Medulla oblongata (tissue), 1 donor: Measurements from ENCODE around the gene ADAMTS6.
"Not testable (repeated sequence)": the region's sequence is repeated elsewhere in the genome, so short reads cannot be mapped to it uniquely, and the experiment has no call there.

Source experiments
- DNase-seq: peaks from one replicate; pipeline ENCODE4 v3.0.0-alpha.2; 2015; ENCODE audit errors: extremely low spot score

Gene ADAMTS6

DNA sequence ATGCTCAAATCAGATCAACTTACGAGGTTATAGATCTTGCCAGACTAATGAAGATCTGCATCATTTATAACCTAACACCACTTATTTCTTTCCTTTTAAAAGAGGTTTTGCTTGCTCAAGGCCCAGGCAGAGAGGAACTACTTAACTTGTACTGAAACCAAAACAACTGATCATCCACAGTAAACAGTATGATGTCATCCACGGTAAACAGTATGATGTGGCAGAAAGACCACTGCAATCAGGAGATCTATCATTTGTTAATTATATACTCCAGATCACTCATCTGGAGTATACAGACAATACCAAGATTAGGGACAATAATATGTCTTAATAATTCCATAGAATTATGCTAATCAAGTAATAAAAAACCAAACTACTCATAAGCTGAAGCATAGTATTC is 116.8 kb downstream of the ADAMTS6 start:
- no peak for DNase-seq

DNA sequence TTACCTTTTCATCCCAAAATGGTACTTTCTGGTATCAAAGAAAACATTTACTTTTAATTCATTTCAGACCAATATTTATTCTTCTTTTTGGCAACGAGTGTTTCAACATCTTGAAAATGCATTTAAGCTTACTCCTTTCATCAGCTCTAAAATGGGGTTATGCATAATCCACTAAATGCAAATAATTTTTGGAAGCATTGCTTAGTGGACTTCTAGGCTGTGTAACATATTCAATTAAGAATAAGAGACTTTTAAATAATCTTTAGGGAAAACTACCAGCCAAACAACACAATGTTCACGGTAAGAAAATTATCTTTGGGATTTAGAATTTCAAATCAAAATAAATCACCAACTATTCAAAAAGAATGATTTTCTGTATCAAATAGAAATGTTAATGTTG is 118.2 kb downstream of the ADAMTS6 start:
- no peak for DNase-seq

DNA sequence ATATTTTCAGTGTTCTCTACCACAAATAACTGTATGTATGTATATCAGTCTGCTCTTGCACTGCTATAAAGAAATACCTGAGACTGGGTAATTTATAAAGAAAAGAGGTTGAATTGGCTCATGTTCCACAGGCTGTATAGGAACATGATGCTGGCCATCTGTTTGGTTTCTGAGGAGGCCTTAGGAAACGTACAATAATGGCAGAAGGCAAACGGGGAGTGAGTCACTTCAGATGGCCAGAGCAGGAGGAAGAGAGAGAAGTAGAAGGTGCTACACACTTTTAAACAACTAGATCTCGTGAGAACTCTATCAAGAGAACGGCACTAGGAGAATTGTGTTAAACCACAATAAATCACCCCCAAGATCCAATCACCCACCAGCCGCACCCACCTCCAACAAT is 121.7 kb downstream of the ADAMTS6 start:
- no peak for DNase-seq

DNA sequence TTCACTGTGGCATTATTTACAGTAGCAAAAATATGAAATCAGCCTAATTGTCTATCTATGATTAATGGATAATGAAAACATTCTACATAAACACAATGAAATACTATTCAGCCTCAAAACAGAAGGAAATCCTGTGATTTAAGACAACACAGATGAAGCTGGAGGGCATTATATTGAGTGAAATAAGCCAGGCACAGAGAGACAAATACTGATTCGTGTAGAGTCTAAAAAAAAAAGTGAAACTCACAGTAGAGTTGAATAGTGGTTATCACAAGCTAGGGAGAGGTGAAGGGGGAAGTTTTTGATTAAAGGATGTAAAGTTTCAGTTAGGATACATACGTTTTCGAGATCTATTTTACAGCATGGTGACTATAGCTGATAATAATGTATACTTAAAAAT is 122.2 kb downstream of the ADAMTS6 start:
- no peak for DNase-seq

DNA sequence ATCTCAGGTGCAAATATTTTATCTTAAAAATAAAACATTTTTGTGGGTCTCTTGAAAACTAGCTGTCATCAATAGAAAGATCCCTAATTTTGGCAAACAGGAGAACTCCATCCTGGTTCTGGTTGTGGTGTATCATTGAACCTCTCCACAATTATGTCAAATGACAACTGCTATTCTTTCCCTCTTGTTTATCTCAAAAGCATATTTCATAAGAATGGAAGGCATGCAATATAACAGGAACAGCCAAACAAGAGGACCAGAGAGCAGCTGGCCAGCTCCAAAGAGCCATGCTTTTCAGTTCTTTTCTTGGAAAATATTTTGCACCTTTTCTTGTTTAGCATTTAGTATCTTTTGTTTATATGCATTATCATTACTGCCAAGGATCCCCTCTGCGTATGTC is 125.4 kb downstream of the ADAMTS6 start:
- no peak for DNase-seq

DNA sequence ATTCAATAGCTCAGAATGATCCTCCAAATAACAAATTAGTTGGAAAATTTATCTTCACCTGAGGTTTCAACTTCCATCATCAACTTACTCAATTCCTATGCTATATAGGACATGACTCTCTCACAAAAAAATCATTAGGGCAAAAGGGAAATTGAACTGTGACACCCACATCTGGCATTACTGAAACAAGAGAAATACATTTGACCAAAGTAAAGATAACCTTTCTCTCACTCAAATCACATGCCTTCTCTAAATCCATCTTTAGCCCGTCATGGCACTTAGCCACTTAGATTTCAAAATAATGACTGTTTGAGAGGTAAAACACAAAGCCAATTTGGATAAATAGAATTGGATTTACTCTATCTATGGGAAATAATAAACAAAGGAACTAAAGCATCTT is 126.4 kb downstream of the ADAMTS6 start:
- DNase-seq, result no peak

DNA sequence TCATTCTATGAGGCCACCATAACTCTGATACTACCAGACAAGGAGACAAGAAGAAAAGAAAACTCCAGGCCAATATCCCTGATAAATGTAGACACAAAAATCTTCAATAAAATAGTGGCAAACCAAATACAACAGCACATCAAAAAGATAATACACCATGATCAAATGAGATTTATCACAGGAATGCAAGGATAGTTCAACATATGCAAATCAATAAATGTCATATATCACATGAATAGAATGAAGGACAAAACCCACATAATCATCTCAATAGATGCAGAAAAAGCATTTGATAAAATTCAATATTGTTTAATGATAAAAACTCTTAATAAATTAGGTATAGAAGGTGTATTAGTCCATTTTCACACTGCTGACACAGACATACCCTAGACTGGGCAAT is 139.9 kb downstream of the ADAMTS6 start:
- DNase-seq, result no peak

DNA sequence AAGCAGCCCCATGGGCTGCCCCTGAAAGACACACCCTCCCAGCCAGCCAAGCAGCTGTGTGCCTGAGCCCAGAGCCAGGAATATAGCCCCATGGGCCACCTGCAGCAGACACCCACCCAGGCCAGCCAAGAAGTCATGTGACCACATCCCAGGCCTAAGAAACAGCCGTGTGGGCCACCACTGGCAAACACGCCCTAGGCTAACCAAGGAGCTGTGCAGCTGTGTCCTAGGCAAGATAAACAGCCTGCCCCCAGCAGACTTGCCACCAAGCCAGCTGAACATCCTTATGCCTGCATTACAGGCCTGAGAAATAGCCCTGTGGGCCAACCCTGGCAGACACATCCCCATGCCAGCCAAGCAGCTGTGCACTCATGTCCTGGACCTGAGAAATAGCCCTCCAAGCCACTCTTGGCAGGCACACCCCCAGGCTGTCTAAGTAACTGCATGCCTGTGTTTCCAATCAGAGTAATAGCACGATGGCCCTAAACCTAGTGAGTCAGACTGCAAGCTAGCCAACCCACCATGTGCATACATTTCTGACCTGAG is 143.0 kb downstream of the ADAMTS6 start:
- DNase-seq, result no peak

DNA sequence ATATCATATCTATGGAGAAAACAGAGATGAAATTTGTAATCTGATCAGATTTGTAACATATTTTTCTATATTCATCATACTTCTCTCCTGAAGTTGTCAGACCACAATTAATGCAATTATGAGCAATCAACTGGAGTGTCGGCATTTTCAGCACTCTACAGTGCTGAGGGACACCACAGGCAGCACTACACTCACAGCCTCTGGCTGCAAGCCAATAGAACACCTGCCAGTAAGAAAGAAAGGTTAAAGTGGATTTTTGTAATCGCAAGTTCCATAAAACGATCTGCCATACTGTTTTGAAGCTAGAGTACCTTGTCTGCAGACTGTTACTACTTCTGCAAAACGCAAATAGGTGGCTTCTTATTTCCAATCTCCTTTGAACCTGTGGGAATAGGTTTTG is 147.6 kb downstream of the ADAMTS6 start:
- DNase-seq, result no peak

DNA sequence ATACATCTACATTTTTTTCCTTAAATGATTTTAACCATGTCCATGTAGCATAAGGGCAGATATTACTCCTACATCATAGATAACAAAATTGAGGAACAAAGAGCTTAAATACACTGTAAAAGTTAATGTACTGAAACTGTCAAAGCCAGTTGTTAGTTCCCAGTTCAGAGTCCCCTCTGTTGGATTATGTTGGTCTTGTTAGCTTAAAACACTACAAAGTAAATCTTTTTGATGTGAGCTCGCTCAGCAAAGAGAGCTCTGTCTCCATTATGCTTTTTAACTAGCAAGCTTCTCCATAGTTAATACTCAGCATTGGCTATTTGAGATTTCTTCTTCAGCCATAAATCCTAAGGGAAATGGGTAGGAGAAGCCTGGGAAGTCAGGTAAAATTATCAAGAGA is 149.1 kb downstream of the ADAMTS6 start:
- DNase-seq, result no peak

DNA sequence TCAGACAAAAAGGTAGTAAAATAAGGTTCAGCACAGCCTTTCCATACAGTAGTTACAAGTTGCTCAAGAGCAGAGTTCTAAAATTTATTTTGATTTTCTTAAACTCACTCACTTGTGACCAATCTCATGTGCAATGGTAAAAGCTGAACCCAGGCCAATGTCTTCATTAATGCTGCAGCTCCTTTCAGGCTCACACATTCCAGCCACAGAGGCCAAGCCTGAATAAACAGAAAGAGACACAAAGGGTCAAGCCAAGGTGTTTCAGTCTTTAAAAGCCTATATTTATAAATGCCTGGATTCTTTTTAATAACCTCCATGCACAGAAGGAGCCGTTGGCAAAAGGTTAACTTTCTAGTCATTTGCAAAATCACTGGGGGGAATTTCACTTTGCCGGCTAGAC is 152.5 kb downstream of the ADAMTS6 start:
- no peak for DNase-seq

DNA sequence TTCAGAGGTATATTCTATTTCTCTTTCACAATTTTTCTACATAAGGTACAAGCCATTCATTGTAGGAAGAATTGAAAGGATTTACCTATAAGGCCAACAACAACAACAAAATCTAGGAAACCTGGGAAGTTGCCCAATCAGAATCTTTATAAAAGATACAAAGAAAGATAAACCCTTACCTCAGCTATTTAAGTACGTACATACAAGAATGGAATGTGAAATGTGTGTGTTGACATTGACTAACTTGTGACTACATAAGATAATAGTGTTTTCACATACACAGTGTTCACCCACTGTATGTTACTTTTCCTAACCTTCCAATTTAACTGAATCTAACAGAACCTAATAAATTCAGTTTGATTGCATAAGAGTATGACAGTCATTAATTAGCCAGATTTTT is 154.1 kb downstream of the ADAMTS6 start:
- DNase-seq, result no peak

DNA sequence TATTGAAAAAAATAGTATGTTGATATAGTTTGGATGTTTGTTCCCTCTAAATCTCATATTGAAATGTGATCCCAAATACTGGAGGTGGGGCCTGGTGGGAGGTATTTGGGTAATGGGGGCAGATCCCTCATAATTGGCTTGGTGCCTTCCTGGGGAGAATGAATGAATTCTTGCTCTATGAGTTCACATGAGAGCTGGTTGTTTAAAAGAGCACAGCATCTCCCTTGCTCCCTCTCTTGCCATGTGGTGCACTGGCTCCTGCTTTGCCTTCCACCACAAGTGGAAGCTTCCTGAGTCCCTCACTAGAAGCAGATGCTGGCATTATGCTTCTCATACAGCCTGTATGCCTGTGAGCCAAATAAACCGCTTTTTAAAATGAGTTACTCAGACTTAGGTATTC is 154.8 kb downstream of the ADAMTS6 start:
- no peak for DNase-seq

DNA sequence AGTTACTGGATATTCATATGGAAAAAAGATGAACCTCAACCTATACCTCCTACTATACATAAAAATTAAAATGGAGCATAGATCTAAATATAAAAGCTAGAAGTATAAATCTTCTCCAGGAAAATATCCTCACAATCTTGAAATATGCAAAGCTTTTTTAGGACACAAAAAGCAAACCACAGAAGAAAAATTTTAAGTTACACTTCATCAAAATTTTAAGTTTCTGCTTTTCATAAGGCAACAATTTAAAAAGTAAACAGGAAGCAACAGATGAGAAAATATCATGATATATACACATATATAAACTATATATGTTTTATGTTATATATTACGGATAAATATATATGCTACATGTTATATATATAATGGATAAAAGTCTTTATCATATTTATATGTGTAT is 157.5 kb downstream of the ADAMTS6 start:
- DNase-seq, result no peak

DNA sequence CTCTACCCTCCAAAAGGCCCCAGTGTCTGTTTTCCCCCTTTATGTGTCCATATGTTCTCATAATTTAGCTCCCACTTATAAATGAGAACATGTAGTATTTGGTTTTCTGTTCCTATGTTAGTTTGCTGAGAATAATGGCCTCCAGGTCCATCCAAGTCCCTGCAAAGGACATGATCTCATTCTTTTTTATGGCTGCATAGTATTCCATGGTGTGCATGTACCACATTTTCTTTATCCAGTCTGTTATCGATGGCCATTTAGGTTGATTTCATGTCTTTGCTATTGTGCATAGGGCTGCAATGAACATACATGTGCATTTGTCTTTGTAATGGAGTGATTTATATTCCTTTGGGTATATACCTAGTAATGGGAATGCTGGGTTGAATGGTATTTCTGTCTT is 161.0 kb downstream of the ADAMTS6 start:
- DNase-seq, result not testable (repeated sequence)

DNA sequence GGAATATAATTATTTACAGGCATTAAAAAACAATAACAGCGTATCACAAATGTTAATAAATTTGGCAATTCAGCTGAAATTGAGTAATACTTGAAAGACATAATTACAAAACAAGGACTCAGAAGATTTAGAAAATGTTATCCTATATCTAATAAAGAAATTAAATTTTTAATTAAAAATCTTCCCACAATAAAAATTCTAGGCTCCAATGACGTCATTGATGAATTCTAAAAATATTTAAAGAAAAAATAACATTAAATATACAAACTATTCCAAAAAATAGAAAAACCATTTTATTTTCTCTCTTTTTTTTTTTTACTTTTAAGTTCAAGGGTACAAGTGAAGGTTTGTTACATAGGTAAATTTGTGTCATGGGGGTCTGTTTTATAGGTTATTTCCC is 161.5 kb downstream of the ADAMTS6 start:
- DNase-seq, result no peak

DNA sequence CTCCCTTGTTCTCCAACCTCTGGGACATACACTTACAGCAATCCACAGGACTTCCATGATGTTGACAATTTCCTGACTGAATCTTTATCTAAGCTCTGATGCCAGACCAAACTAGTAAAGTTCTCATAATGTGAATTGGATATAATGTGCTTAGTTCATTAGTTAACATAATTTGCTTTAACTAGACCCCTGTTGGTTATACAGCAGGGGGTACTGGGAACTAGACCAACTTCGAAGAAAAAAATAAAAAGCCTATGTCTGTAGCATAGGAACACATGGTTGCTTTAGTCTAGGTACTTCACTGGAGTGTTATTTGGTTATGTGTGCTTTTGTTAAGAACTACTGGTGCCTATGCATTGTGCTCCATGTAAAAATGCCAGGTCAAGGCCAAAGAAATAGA is 173.8 kb downstream of the ADAMTS6 start:
- DNase-seq, result no peak

DNA sequence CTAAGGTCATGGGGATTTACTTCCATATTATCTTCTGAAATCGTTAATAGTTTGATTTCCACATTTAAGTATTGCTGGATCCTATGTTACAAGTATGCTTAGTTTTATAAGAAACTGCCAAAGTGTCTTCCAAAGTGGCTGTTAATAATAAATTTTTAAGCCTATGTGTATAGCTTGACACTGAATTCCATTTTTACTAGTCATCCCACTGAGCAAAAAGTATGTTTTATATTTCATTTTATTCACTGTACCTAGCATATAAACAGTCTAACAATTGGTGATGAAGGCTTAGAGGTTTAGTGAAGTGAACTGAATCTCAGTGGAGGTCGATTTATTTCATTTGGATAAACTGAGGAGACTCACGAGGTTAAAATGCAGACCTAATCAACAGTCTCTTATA is 174.6 kb downstream of the ADAMTS6 start:
- DNase-seq, result no peak

DNA sequence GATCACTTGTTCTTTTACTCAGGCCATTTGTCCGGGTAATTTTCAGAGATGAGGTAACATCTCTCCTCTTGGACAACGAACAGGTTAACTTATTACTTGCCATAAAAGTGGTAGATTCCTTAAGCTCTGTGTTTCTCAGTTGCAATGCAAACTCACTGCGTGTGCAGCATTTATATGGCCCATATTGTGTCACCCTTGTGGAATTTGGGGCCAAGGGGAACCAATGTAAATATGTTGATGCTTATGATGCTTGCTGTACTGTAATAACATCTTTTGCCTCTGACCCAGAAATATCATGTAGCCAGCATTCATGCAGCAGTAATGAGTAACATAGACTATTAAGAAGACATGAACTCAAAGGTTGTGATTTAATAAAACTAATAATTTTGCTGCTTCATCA is 175.8 kb downstream of the ADAMTS6 start:
- no peak for DNase-seq

DNA sequence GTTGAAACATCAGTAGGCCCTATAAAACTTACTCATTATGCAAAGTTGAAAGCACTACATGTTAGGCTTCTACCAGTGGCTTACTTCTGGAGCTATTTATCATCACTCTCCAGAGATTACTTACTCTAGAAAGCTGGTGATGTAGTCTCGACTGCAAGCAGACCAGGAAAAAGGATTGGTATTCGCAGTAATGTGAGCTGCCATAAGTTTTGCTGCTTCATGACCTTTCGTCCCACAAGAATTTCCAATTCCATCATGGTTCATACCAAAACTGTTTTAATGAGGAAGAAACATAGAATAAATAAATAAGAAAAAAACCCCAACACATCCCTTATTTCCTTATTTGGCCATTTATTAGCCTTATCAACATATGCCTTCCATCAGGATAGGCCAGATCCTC is 181.9 kb downstream of the ADAMTS6 start:
- DNase-seq, result no peak

DNA sequence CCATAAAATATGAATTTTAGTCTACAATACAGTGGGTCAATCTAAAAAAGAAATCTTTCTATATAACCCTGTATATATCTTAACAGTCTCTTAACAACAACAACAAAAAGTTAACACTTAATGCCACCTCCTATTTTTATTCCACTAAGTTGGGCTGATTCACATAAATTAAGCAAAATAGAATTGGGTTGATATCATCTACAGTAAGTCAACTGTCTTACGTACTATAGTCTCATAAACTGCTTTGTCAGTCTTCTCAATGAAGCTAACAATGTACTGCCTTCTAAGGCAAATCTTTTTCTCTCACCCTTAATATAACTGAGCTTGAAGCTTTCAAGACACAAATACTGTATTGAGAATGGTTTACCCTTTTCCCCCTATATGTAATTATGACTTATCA is 185.7 kb downstream of the ADAMTS6 start:
- no peak for DNase-seq

DNA sequence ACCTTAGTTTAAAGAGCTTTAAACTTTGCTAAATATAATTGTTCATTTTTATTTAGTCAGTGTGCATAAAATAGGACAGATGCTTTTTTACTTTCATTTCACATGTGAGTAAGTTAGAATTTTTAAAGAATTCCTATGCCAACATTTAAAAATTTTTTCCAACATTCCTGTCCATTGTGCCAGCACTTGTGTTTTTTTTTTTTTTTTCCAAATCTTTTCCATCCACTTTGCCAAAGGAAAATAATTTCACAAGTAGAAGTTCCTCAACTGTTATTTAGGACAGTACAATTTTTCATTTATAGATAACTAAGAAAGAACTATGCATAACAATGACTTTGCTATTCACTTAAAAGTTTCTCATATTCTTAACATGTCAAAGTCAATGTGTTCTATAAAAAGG is 189.5 kb downstream of the ADAMTS6 start:
- DNase-seq, result no peak

DNA sequence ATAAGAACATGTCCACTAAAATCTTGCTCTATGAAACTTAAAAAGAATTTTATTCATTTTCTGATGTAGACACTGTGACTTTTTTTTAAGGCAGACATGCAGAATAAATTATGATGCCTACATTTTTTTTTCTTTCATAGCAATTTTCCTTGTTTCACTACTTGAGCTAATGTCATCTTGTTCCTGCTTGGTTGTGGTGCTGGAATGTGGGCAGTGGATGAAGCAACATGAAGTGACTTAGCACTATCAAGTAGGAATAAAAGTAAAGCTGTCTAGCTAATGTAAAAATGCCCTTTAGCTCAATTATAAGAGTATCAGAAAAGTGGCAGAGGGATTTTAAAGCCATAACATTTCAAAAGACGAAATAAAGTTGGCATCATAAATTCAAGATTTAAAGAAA is 191.0 kb downstream of the ADAMTS6 start:
- DNase-seq, result no peak

DNA sequence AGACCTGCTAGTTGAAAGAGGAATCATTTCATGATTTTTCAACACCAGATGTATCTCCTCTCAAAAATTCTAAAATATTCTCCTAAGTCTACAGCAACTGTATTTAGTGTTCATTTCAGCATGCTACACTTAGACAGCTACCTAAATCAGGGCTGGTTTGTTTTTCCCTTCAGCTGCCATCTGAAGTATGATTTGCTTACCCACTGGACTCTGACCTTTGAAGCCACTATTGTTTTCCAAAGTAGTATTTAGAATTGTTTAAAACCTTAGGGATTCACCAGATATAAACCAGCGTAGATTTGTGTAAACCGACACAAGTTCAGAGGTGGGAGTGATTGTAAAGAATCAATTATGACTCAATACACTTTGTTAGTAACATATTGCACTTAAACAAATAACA is 193.1 kb downstream of the ADAMTS6 start:
- no peak for DNase-seq

DNA sequence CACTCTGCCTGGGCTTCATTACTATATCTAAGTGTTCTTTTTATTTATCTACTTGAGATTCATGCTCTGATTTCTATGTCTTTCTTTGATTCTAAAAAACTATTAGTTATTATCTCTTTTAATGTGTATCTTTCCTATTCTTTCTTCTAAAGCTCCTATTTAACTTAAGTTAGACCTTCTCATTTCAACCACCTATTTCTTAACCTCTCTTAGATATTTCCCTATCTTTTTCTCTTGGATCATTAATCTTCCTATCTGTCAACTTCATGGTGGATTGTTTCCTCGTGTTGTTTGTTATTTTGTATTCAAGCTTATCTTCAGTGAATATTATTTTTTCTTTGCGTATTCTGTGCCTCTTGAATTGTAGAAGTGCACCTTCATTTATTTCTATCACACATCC is 202.1 kb downstream of the ADAMTS6 start:
- no peak for DNase-seq
